Activated CD4-positive, alpha-beta T cell treated with anti-CD3 and anti-CD28 coated beads, Interleukin-2, Interleukin-4, amounts not matched to agents 100 ng/mL and 50 ng/mL, durations not matched to agents 16 hours and 8 hours (primary cell): ENCODE measurements around the gene MRTFA.
"Not testable (repeated sequence)": the region's sequence is repeated elsewhere in the genome, so short reads cannot be mapped to it uniquely, and the experiment has no call there.

Source experiments
- DNase-seq: peaks from one replicate; pipeline ENCODE4 v3.0.0-alpha.2; 2020; ENCODE audit warnings: low spot score

The MRTFA gene

DNA sequence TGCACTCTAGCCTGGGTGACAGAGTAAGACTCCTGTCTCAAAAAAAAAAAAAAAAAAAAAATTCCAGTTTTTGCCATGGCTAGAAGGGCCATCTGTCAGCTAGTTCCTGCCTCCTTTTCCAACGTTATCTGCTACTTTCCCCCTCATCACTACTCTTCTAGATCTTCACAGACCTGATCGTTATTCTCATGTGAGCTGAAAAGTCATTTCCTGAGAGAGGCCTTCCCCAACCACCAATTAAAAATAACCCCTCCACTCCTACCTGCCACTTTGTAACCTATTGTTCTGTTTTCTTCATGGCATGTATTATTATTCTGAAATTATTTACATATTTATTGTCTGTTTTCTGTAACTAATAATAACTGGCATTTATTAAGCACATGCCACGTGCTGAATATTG, 241.9 kb downstream of the MRTFA start:
- no peak for DNase-seq

- DNase-seq = no peak
Observed at GRCh38 chr22:40392618-40393017, 243.9 kb downstream of the MRTFA start.

- DNase-seq = no peak
Observed at GRCh38 chr22:40391417-40391816, 245.1 kb downstream of the MRTFA start.

- no peak for DNase-seq
Observed at GRCh38 chr22:40388231-40388630, 248.3 kb downstream of the MRTFA start.

- DNase-seq = no peak
Observed at GRCh38 chr22:40387746-40388145, 248.8 kb downstream of the MRTFA start.

DNA sequence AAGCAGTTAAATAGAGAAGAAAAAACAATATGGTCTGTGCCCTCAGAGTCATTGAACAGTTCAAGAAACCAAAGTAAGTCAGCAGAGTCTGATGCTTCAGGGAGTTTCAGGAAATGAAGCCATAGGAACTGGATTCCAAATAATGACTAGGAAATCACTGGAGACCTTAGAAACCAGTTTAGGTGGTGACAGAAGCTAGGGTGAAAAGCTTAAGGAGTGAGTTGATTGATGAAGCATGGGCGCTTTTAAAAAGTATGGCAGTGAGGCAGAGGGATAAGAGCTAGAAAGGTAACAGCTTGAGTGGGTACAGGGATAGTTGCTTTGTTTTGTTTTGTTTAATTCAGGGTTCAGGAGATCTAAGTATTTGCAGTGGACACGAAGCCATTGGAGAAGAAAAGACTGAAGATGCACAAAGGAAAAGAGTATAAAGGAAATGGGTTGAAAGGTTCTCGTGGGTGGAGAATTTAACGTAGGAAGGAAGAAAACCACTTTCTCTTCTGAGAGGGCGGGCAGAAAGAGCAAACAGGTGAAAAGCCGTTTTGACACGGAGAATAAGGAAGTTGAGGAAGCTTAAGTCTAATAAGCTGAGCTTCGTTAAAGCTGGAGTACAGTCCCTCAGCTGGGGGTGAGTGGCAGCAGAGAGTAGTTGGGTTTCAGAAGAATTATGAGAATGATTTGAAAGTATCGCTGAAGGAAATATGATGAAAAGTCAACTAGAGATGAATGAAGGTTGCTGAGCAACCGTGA, 251.3 kb downstream of the MRTFA start:
- peak; percentile 33 for DNase-seq

DNA sequence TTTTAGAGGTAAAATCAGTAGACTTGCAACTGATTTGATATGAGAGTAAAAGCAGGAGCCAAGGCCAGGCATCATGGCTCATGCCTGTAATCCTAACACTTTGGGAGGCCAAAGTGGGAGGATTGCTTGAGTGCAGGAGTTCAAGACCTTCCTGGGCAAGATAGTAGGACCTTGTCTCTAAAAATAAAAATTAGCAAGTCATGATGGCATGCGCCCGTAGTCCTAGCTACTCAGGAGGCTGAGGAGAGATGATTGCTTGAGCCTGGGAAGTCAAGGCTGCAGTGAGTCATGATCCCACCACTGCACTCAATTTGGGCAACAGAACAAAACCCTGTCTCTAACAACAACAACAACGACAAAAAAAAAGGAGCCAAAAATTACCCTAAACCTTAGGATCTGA, 252.6 kb downstream of the MRTFA start:
- no peak for DNase-seq

DNA sequence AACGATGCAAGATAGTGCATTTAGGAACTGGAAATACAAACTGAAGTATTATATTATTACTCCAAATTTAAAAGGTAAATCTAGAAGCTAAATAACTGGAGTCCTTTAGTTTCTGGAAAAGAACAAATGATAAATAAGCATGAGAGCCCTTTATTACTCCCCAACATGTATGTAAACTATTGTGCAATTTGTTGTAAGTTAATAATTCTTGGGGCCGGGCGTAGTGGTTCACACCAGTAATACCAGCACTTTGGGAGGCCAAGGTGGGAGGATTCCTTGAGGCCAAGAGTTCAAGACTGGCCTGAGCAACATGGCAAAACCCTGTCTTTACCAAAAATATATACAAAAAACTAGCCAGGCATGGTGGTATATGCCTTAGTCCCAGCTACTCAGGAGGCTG, 255.1 kb downstream of the MRTFA start:
- DNase-seq = no peak

- DNase-seq = not testable (repeated sequence)
Observed at GRCh38 chr22:40378448-40378847, 258.1 kb downstream of the MRTFA start.

DNA sequence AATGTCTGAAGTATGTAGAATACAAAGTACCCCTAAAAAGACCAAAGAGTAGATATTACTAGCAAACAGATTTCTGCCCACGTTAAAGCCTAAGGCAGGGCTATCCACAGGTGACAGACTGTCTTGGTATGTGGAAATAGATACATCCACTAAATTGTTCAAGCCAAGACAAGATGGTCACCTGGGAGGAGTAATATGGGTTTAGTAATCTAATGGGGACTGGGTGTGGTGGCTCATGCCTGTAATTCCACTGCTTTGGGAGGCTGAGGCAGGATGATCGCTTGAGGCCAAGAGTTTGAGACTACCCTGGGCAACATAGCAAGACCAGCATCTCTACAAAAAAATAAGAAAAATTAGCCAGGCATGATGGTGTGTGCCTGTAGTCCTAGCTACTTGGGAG, 258.6 kb downstream of the MRTFA start:
- no peak for DNase-seq

GRCh38 chr22:40376149-40376548, 260.4 kb downstream of the MRTFA start:
- DNase-seq = no peak

DNA sequence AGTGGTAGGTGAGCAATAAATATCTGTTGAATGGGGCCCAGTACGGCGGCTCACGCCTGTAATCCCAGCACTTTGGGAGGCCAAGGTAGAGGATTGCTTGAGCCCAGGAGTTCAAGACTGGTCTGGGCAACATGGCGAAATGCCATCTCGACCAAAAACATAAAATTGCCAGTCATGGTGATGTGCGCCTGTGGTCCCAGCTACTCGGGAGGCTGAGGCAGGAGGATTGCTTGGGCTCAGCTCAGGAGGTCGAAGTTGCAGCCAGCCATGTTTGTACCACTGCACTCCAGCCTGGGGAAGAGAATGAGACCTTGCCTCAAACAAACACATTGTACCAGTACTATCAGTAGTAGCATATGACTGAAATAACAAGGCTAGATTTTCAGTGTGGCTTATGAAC, 262.0 kb downstream of the MRTFA start:
- DNase-seq = no peak

- no peak for DNase-seq
Observed at GRCh38 chr22:40368836-40369235, 267.7 kb downstream of the MRTFA start.

DNA sequence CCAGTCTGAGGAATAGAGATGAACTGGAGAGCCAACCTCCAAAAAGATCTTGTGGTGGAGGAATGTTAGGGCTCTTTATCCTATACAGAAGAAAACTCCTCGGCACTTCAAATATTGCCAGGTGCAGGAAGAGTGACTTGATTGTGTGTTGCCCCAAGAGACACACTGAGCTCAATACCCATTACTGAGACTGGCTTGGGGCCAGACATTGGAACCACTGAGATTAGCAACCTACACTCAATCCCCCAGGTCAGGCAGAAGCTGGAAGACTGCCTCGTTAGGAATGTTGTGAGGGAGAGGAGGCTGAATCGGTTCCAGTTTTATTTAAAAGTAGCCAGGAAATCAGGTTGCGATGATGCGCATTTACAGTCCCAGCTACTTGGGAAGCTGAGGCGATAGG, 268.5 kb downstream of the MRTFA start:
- no peak for DNase-seq

GRCh38 chr22:40367342-40367741, 269.2 kb downstream of the MRTFA start:
- DNase-seq = no peak

DNA sequence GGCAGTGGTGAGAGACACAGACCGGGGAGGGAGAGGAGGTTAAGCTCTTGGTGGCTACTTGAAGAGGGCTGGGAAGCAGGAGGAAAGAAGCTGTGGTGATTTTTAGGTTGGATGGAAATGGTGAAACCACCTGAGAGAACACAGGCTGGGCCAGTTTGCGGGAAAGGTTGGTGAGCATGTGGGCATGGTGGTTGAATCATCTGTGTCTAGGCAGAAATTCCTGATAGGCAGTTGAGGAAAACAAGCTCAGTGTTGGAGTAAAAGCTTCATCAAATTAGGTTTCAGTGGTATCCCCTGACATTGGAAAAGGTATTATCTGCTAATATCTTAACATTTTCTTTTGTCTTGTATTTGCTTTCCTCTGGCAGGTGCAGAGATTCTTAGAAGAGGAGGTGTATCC, 270.5 kb downstream of the MRTFA start:
- no peak for DNase-seq

- DNase-seq = no peak
Observed at GRCh38 chr22:40364431-40364830, 272.1 kb downstream of the MRTFA start.

DNA sequence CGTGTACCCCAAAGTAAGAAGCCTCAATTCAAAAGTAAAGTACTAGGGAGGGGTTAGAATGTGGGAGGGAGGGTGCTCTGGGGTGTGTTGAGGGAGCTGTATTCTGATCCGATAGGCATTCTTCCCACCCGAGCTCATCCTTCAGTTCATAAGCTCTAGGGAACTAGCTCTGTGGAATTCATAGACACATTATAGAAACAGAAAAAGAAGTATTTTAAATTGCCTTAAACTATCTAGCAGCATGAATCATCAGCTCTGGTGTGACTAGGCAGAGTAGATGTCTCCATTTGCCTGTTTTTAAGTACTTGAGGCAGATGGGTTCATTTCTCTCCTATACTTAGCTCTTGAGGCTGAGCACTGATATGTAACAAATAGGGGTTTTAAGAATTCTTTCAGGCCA, 273.5 kb downstream of the MRTFA start:
- DNase-seq = no peak

GRCh38 chr22:40361100-40361499, 275.4 kb downstream of the MRTFA start:
- DNase-seq = no peak
